Measurements from ENCODE around the gene SDHD.
"Not testable (repeated sequence)": the region's sequence is repeated elsewhere in the genome, so short reads cannot be mapped to it uniquely, and the experiment has no call there.

The SDHD gene

DNA sequence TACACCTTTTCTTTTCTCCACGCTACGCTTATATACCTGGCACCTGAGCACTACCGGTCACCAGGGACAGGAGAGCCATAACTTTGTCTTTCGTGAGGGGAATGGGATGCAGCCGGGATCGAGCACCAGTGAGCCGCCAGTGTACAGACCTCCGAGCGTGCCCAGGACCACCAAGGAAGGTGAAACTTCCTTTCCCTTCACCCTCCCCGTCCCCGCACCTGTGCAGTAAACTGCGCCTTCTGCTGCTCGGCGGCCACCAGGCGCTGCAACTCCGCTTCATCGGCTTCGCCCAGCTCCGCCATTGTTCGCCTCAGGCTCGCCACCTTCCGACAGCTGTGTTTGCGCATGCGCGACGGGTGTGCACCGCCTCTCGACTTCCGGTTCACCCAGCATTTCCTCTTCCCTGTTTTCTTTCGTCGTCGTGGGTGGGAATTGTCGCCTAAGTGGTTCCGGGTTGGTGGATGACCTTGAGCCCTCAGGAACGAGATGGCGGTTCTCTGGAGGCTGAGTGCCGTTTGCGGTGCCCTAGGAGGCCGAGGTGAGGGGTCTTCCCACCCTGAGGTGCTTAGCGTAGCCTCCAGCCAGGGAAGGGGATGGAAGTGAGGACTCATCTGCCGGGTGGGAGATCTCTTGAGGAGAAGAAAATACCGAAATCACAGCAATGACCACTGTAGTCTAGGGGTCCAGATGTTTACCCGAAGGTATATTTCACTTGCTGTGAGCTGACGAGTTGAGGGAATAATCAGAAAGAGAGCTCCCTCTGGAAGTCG, at the start of gene SDHD, which contains the start of gene TIMM8B:
Gene SDHD, plus strand, starts transcription at position 452 of the 770 bp plus-strand sequence. Its CDS starts 35 bp downstream, at position 487.
Gene TIMM8B, minus strand, starts transcription at position 335 of the 770 bp plus-strand sequence. Its CDS starts 33 bp downstream, at position 302.
- peak; percentile 83 for DNase-seq (ENCODE audit: low read depth)

DNA sequence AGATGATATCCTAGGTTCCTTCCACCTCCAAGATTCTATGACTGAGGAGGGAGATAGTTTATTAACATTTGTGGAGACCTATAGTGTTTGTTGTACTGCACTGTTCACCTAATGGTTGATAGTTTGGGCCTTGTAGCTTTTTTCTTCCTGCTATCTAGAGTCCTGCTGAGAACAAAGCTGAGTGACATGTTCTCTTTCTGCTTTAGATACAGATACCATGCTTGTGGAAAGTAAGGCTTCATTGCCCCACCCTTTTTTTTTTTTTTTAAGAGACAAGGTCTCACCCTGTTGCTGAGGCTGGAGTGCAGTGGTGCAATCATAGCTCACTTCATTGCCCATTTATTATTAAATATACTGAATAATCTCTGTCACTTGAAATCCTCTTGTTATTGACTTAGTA, 49.1 kb upstream of the SDHD start:
- no peak for DNase-seq (ENCODE audit: low read depth)

DNA sequence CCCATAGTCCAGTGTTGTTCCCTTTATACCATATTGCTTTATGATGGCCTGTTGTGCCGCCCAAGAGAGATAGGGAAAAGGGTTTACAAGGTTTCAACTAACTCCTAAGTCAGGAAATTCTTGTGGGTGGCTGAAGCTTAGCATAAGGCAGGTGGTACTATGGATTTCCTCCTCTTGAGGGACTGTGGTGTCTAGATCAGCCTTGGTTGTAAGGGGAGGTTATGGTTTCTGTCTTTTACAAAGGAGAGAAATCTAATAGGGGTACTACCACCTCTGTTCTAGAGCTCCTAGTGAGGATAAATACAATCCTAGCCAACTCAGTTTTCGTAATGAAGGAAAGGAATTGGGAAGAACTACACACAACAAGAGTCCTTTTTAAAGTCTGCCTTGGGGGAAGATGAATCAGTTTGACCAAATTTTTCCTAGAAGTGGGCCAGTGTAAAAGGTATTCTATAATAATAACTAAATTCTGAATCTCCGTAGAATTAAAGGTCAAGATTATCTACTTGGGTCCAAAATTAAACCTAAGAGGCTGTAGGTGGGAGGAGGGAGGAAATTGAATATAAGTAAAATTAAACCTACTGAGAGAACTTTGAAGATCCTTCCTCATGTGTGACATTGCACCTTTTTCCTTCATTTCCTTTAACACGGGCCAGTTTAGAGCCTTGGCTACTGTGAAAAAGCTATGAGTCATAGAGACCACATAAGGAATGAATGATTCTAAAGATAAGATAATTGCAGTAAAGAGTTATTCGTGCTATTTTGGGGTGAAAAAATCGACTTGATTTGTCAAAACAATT, 44.3 kb upstream of the SDHD start:
- DNase-seq (ENCODE audit: low read depth), result no peak

DNA sequence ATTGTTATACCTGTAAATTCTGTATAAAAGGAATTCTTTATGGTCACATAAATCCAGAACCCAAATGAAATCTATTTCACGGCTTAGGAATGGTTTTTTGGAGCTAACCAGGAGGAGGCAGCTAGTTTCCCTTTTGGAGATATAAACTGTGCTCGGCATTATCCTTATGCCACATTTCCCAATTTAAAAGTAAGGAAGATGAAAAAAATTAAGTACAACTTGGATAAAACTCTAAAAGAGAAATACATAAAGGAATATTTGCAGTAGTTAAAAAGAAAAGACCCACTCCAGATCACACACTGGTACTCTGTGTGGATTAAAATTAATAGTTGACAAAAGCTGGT, 43.7 kb upstream of the SDHD start:
- no peak for DNase-seq (ENCODE audit: low read depth)

DNA sequence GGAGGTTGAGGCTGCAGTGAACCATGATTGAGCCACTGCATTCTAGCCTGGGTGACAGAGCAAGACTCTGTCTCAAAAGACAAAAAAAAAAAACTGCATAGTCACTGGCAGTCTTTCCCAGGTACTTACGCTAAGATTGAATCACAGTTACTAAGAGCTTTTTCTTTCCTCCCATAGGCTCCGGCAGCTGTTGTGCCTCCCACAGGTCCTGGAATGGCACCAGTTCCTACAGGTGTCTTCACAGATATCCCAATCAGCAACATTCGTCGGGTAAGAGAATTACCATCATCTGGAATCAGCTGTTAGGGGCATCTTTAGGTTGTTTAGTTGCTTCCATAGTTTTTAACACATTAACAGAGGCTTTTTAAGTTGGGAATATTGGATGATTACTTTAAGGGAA, 41.7 kb upstream of the SDHD start:
- DNase-seq (ENCODE audit: low read depth), result no peak

DNA sequence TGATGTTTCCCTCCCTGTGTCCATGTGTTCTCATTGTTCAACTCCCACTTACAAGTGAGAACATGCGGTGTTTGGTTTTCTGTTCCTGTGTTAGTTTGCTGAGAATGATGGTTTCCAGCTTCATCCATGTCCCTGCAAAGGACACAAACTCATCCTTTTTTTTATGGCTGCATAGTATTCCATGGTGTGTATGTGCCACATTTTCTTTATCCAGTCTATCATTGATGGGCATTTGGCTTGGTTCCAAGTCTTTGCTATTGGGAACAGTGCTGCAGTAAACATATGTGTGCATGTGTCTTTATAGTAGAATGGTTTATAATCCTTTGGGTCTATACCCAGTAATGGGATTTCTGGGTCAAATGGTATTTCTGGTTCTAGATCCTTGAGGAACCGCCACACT, 40.0 kb upstream of the SDHD start:
- DNase-seq (ENCODE audit: low read depth), result not testable (repeated sequence)

DNA sequence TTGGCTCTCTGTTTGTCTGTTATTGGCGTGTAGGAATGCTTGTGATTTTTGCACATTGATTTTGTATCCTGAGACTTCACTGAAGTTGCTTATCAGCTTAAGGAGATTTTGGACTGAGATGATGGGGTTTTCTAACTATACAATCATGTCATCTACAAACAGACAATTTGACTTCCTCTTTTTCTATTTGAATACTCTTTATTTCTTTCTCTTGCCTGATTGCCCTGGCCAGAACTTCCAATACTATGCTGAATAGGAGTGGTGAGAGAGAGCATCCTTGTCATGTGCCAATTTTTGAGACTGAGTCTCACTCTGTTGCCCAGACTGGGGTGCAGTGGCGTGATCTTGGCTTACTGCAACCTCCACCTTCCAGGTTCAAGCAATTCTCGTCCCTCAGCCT, 38.4 kb upstream of the SDHD start:
- not testable (repeated sequence) for DNase-seq (ENCODE audit: low read depth)

DNA sequence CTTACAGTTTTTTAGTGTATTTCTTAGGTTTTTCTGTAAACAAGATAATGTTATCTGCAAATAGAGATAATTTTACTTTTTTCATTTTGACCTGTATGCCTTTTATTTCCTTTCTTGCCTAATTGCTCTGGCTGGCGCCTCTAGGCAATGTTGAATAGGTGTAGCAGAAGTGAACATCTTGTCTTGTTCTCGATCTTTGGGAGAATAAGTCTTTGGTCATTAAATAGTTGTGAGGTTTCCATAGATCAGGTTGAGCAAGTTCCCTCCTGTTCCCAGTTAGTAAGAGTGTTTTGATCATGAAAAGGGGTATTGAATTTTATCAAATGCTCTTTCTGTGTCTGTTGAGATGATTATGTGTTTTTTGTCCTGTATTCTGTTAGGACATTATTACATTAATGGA, 36.9 kb upstream of the SDHD start:
- no peak for DNase-seq (ENCODE audit: low read depth)

DNA sequence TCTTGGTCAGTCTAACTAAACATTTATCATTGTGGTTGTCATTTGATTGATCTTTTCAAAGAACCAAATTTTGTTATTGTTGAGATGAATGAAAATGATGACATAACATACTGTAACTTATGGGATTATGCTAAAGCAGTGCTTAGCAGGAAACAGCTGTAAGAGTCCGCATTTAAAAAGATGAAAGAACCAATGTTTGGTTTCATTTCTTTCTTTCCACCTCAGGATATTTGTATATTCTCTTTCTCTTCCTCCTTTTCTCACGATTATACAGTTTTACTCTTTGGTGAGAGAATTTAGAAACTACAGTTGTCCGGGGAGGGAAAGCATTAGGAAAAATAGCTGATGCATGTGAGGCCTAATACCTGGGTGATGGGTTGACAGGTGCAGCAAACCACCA, 36.0 kb upstream of the SDHD start:
- DNase-seq (ENCODE audit: low read depth), result no peak

DNA sequence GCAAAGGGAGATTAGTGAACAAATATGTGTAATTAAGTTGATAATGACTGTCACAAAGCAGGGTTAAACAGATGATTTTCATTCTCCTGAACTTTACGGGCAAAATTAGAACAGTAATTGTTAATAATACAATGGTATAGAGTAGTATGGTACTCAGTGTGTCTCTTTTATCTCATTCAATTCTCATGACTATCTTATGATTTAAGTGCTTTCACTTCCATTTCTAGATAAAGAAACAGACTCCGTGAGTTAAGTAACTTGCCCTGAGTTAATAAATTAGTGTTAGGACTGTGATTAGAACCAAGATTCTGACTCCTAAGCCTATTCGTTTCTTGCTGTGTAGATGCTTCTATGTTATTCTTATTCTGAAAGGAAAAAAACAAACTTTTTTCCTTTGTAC, 34.9 kb upstream of the SDHD start:
- DNase-seq (ENCODE audit: low read depth), result no peak

DNA sequence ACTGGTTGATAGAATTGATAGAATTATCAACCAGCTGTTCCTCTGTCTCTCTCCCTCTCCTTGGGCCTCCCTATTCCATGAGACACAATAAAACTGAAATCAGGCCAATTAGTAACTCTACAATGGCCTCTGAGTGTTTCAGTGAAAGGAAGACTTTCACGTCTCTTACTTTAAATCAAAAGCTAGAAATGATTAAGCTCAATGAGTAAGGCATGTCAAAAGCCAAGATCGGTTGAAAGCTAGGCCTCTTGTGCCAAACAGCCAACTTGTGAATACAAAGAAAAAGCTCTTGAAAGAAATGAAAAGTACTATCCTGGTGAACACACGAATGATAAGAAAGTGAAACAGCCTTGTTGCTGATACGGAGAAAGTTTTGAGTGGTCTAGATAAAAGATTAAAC, 29.5 kb upstream of the SDHD start:
- no peak for DNase-seq (ENCODE audit: low read depth)

DNA sequence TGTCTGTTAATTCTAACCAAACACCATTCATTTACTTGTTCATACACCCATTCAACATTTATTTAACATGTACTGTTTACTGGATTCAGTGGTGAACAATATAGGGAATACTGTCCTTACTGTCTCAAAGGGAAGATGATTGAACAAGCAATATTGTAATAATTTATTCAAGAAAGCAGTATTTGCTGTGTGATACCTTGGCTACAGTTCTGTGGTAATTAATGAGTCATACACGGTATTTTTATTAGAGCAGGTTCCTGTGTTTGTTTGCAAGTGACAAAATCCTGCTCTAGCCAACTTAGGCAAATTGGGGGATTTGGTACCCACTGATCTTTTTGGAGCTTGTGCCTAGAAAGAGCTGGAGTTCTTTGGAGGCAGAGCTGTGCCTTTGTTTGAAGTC, 28.6 kb upstream of the SDHD start:
- DNase-seq (ENCODE audit: low read depth), result no peak

DNA sequence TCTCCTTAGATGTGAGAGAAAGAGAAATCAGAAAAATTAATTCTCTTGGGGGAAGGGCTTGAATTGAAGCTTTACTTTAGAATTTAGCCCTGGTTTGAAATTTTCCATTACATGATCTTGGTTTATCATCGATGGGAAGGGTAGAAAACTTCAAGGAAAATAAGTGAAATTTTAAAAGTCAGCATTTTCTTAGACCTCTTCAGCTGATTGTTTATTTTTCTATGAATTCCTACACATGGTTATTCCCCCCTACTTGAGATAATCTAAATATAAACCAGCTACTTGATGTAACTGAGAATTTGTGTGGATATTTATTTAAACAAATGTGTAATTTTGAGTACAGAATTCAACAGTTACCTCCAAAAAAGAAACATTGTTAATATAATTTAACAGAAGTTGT, 23.8 kb upstream of the SDHD start:
- no peak for DNase-seq (ENCODE audit: low read depth)

DNA sequence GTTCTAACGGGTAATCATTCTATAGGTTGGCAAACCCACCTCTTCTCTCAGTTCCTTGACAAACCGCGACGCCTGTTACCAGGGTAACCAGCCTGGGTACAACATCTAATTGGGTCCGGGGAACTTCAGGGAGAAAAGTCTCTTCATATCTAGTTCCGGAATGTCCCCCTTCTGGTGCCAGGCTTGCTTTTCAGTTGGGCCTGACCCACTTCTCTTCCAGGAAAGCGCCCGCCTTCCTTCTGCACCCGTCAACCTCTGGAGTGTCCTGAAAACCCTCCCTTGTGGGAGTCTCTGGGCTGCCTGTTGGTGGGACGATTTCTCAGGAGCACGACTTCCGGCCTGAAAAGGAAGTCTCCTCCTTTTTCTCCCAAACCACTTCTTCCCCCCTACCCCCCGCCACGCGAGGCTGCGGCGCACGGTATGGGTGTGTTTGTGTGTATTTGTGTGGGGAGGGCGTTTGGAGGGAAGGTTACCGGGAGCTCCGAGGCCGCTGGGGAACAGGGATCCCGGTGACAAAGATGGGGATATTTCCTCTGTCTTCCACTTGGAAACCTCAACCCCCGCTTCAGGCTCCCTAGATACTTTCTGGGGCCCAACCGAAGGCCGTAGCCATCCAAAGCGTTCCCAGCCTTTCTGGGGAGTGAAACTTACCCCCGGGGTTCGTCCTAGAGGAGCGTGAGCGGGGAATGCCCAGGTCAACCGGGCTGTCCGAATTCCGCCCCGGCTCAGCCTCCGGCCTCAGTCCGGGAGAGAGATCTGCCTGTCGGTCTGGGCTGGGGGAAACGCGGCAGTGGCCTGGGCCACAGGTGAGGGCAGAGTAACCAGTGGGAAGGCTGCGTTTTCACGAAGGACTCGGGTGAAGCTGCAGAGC, 12.5 kb upstream of the SDHD start, which contains the start of the genes NKAPD1 and PIH1D2:
Gene NKAPD1, plus strand, starts transcription at position 359 of the 871 bp plus-strand sequence. CDS start 1,276 bp downstream, outside the sequence.
Gene PIH1D2, minus strand, starts transcription at position 77 of the 871 bp plus-strand sequence. CDS start 843 bp downstream, outside the sequence.
- peak; percentile 70 for DNase-seq (ENCODE audit: low read depth)

DNA sequence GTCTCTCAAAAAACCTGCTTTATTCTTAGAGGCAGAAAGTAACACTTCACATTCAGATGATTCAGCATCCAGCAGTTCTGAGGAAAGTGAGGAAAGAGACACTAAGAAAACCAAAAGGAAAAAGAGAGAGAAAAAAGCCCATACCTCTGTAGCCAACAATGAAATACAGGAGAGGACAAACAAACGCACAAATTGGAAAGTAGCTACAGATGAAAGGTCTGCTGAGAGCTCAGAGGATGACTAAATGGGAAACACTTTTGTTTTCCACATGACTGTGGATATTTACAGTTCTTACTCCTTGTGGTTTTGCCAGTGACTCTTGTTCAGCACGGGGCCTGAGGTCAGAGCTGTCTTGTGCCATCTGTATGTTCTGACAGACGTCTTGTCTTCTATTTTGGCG, 3.9 kb upstream of the SDHD start:
- peak; percentile 81 for DNase-seq (ENCODE audit: low read depth)

DNA sequence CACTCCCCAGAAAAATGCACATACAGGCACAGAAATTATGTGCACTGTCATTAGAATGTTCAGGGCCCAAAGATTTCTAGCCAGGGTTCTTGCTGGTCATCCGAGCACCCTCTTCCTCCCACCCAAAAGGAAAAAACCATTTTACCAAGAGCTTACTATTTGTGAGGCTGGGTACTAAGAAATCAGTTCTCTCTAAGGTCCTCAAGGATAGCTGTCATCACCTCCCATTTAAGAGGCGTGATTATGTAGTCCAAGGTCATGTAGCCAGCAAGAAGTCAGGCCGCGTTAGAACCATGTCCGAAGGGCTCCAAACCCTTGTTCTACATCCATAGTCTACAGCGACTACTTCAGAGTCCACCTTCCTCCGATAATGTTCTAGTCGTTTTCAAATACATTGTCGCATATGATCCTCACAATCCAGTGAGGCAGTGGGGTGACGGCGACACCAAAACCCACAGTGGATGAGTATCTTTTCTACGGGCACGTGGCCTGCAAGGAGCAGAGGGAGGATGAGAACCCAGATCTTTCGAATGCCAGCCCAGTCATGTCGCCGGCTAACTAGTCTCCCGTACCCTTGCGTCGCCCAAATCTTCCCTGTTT, 751 bp upstream of the SDHD start:
- no peak for DNase-seq (ENCODE audit: low read depth)

DNA sequence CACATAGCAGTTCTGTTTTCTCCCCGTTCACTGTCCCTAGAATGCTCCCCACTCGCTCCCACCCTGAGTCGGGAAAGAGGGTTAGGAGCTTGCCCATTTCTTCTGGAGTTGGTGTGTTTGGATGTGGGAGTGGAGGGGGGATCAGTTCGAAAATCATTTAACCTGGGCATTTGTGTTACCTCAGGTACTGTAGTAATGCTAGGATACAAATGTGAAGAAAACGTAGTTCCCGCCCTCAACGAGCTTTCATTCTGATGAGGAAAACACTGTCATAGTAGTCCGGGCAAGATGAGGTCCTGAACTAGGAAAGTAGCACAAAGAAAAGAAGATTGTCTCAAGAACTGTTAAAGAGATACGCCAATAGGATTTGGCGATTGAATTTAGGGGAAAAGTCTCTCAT, 539 bp downstream of the SDHD start:
- no peak for DNase-seq (ENCODE audit: low read depth)

DNA sequence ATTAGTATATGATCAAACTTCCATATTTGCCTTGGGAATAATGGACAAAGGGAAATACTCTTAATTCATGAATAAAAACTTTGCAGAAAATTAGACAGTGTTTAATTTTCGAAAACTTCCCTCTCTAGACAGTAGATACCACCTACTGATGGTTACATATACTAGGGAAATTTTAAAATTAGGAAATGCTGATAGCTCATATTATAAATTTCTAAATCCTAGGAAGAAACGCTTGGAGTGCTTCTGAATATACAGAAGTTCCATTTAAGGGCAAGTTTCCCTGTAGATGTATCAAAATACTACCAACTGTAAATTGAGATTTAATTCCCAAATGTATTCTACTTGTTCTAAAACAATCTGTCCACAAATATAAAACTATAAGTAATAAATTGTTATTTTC, 8.6 kb downstream of the SDHD start:
- DNase-seq (ENCODE audit: low read depth), result not testable (repeated sequence)

DNA sequence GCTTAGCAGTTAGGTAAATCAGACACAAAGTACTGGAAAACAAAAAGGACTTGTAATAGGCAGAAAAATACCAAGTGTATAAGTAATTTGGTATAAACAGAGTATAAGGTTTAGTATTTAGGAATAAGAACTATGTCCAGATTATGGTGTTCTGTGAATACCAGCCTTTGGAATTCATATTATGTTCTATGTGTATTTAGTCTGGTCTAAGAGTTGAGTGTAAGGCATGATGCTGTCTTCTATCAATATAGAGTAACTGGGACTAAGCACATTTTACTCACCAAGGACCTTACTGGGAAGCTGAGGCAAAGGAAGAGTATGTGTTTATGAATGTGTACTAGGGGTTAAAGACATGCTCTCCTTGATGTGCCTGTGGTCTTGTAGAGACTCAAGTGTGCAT, 9.5 kb downstream of the SDHD start:
- DNase-seq (ENCODE audit: low read depth), result no peak

DNA sequence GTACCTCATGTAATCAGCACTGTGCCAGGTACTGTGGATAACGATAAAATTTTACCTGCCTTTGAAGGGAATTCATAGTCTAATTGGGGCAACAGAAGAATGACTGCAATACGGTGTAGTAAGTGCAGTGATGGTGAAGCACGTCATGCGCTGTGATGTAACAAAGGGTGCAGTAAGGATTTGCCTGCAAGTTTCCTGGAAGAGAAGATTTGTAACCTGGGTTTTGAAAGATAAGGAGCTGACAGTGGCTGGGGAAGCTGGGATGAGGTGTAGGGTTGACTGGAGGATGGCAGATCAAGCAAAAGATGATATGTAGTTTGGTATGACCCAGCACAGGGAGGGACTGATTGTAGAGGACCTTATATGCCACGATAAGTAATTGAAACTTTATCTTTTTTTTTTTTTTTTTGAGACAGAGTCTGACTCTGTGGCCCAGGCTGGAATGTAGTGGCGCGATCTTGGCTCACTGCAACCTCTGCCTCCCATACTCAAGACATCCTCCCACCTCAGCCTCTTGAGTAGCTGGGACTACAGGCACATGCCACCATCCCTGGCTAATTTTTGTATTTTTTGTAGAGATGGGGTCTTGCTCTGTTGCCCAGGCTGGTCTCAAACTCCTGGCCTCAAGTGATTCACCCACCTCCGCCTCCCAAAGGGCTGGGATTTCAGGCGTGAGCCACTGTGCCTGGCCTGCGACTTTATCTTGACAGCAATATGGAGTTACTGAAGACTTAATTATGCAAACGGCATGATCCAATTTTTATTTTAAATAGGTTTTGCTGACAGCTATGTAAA, 11.3 kb downstream of the SDHD start:
- no peak for DNase-seq (ENCODE audit: low read depth)

DNA sequence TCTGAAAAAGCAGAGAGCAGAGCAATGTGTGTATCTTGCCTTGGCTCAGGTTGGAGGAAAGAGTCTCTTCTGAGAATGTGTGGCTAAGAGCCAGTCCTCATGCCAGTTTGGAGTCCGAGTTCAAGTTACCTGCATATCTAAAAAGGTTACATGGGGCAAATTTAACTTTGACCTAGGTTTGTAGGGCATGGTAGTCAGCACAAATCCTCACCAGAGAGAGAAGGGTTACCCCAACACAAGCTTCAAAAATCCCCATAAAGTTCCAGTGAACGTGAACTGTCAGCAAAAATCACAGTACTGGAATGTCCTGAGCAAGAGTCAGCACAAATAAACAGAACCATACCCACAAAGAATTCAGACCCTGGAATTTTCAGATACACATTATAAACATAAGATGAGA, 13.8 kb downstream of the SDHD start:
- no peak for DNase-seq (ENCODE audit: low read depth)
